HG02798 (cell line): ENCODE data around the gene HGFAC.

Source experiments
- ATAC-seq: cut with Tn5 transposase; IDR thresholded peaks from one replicate; pipeline ENCODE4 v1.9.1; 2021; ENCODE audit warnings: mild to moderate bottlenecking; ENCODE audit not compliant: unreplicated experiment, poor library complexity

Gene HGFAC

GRCh38 chr4:3441501-3442459 is at the start of gene HGFAC:
Gene HGFAC, plus strand, starts transcription at chr4:3441968. Its CDS starts 34 bp downstream, at chr4:3442002.
- no peak for ATAC-seq

GRCh38 chr4:3392321-3392720 is 49.4 kb upstream of the HGFAC start:
- ATAC-seq: no peak

- ATAC-seq: no peak
These were observed 48.6 kb upstream of the HGFAC start for GRCh38 chr4:3393171-3393570.

- no peak for ATAC-seq
These were observed 45.2 kb upstream of the HGFAC start for GRCh38 chr4:3396600-3396999.

GRCh38 chr4:3397128-3397527 is 44.6 kb upstream of the HGFAC start:
- no peak for ATAC-seq

- no peak for ATAC-seq
These were observed 42.2 kb upstream of the HGFAC start for GRCh38 chr4:3399277-3400194.

- ATAC-seq: no peak
These were observed 40.2 kb upstream of the HGFAC start for GRCh38 chr4:3401436-3402171.

- ATAC-seq: no peak
These were observed 39.0 kb upstream of the HGFAC start for GRCh38 chr4:3402491-3403347.

- no peak for ATAC-seq
These were observed 38.3 kb upstream of the HGFAC start for GRCh38 chr4:3403348-3403906.

- no peak for ATAC-seq
These were observed 37.2 kb upstream of the HGFAC start for GRCh38 chr4:3404546-3404945.

- no peak for ATAC-seq
These were observed 36.6 kb upstream of the HGFAC start for GRCh38 chr4:3405176-3405575.

GRCh38 chr4:3406021-3406420 is 35.7 kb upstream of the HGFAC start:
- ATAC-seq: no peak

GRCh38 chr4:3406431-3406830 is 35.3 kb upstream of the HGFAC start:
- ATAC-seq: no peak

GRCh38 chr4:3407171-3407771 is 34.5 kb upstream of the HGFAC start:
- ATAC-seq: no peak

- no peak for ATAC-seq
These were observed 33.6 kb upstream of the HGFAC start for GRCh38 chr4:3407930-3408792.

- ATAC-seq: no peak
These were observed 32.9 kb upstream of the HGFAC start for GRCh38 chr4:3408793-3409330.

GRCh38 chr4:3409571-3410091 is 32.1 kb upstream of the HGFAC start:
- no peak for ATAC-seq
